SK-N-SH (cell line): ENCODE measurements around the gene CSRP3. TPM values are rescaled to one million over a fixed set of nuclear protein-coding genes. Genes with fewer than 3 reads are reported as not detected.

Experiments used
- CTCF ChIA-PET: fragments of 300-600, 350-600 bp; formaldehyde crosslinking; extraction: SDS; loops from one replicate; lab custom pipeline; 2021; lab: Yijun Ruan, JAX
- POLR2A ChIA-PET: fragments of 350-600 bp; sonication (Branson Sonifier 250); formaldehyde crosslinking; extraction: SDS; loops from one replicate; lab custom pipeline; 2020; ENCODE audit warnings: antibody characterized with exemption, inconsistent platforms; lab: Yijun Ruan, JAX
- DNase-seq: peaks from one replicate; pipeline ENCODE4 v3.0.0; 2012
- H2AFZ ChIP-seq: fragments of 200-600 bp; sonication (generic); 2 replicates; pipeline ENCODE4 v1.8.1; 2016; ENCODE audit warnings: antibody characterized with exemption, mild to moderate bottlenecking, low read depth
- H3F3A ChIP-seq: fragments of 200-600 bp; sonication (generic); replicated peaks from 2 replicates; pipeline ENCODE3; 2016; ENCODE audit warnings: antibody characterized with exemption, mild to moderate bottlenecking; ENCODE audit not compliant: insufficient read depth
- H3K27ac ChIP-seq, 2 experiments: fragments of 200-500 bp in 1 of 2; fragments of 200-600 bp in 1 of 2; sonication (Bioruptor generic) in 1 of 2; sonication (generic), shearing (Covaris generic) in 1 of 2; 2 replicates each; pipeline versions ENCODE4 v1.5.1 to v1.6.1; 2014 to 2016; ENCODE audit warnings: low read depth in 2 of 2, inconsistent platforms in 1 of 2, low read length in 1 of 2, mild to moderate bottlenecking in 1 of 2, mixed read lengths in 1 of 2
- H3K27me3 ChIP-seq: fragments of 200-600 bp; sonication (generic), shearing (Covaris generic); 2 replicates; pipeline ENCODE4 v1.6.1; 2016; ENCODE audit warnings: mixed run types; ENCODE audit not compliant: insufficient read depth
- H3K36me3 ChIP-seq, 2 experiments: fragments of 200-500 bp in 1 of 2; fragments of 200-600 bp in 1 of 2; sonication (Bioruptor generic) in 1 of 2; sonication (generic) in 1 of 2; replicated peaks in 1 of 2; 2 replicates each; pipeline versions ENCODE3 to v1.5.1; 2014 to 2016; ENCODE audit warnings: low read length in 1 of 2, mild to moderate bottlenecking in 1 of 2; ENCODE audit not compliant: insufficient read depth in 2 of 2, control insufficient read depth in 1 of 2
- H3K4me1 ChIP-seq, 2 experiments: fragments of 200-500 bp in 1 of 2; fragments of 200-600 bp in 1 of 2; sonication (Bioruptor generic) in 1 of 2; sonication (generic), shearing (Covaris generic) in 1 of 2; 2 replicates each; pipeline versions ENCODE4 v1.5.1 to v1.6.1; 2014 to 2016; ENCODE audit warnings: low read depth in 1 of 2, low read length in 1 of 2, mixed run types in 1 of 2; ENCODE audit not compliant: insufficient read depth in 2 of 2, control insufficient read depth in 1 of 2
- H3K4me2 ChIP-seq: fragments of 200-600 bp; sonication (generic), shearing (Covaris generic); 2 replicates; pipeline ENCODE4 v1.6.1; 2017; ENCODE audit warnings: mixed run types
- H3K4me3 ChIP-seq, 2 experiments: fragments of 200-500 bp in 1 of 2; fragments of 200-600 bp in 1 of 2; sonication (Bioruptor generic) in 1 of 2; sonication (generic), shearing (Covaris generic) in 1 of 2; 2 replicates each; pipeline versions ENCODE4 v1.5.1 to v1.8.1; 2014 to 2016; ENCODE audit warnings: low read depth in 2 of 2, inconsistent platforms in 1 of 2, low read length in 1 of 2, mild to moderate bottlenecking in 1 of 2, mixed read lengths in 1 of 2, moderate library complexity in 1 of 2
- H3K79me2 ChIP-seq: fragments of 200-600 bp; sonication (generic); 2 replicates; pipeline ENCODE4 v1.8.1; 2017; ENCODE audit warnings: mild to moderate bottlenecking; ENCODE audit not compliant: insufficient read depth
- H3K9ac ChIP-seq: fragments of 200-600 bp; sonication (generic); 2 replicates; pipeline ENCODE4 v1.6.1; 2017; ENCODE audit warnings: mixed run types
- H3K9me2 ChIP-seq: fragments of 200-600 bp; sonication (generic); 2 replicates; pipeline ENCODE4 v1.6.1; 2017; ENCODE audit warnings: mixed run types
- H3K9me3 ChIP-seq: fragments of 200-600 bp; sonication (generic); 2 replicates; pipeline ENCODE4 v1.6.1; 2017; ENCODE audit warnings: mixed run types, mild to moderate bottlenecking, moderate library complexity
- H4K20me1 ChIP-seq: fragments of 200-600 bp; sonication (generic); 2 replicates; pipeline ENCODE4 v1.6.1; 2017; ENCODE audit warnings: mild to moderate bottlenecking, mixed run types; ENCODE audit not compliant: insufficient read depth
- CHD2 ChIP-seq: fragments of 150-350 bp; IDR thresholded peaks from 2 replicates; pipeline ENCODE4 v1.6.1; 2018; ENCODE audit warnings: low read length; ENCODE audit not compliant: partially characterized antibody
- CTCF ChIP-seq: fragments of 200-600 bp; sonication (generic); IDR thresholded peaks from 2 replicates; pipeline ENCODE4 v1.6.1; 2017; ENCODE audit warnings: antibody characterized with exemption, mild to moderate bottlenecking, moderate library complexity
- ELF1 ChIP-seq: IDR thresholded peaks from 2 replicates; pipeline ENCODE4 v1.4.0; 2012
- EZH2phosphoT487 ChIP-seq: fragments of 200-600 bp; sonication (generic); IDR thresholded peaks from 2 replicates; pipeline ENCODE4 v1.6.1; 2017; ENCODE audit warnings: low read depth, mixed run types, mild to moderate bottlenecking, antibody characterized with exemption, moderate library complexity, borderline replicate concordance
- FOXM1 ChIP-seq: IDR thresholded peaks from 2 replicates; pipeline ENCODE4 v1.4.0; 2012; ENCODE audit warnings: low read depth, mild to moderate bottlenecking
- GABPA ChIP-seq: IDR thresholded peaks from 2 replicates; pipeline ENCODE4 v1.4.0; 2012; ENCODE audit warnings: low read depth, mild to moderate bottlenecking
- GATA2 ChIP-seq: sonication (generic); formaldehyde crosslinking; IDR thresholded peaks from 2 replicates; pipeline ENCODE4 v1.5.0; 2020; ENCODE audit warnings: mild to moderate bottlenecking, missing genetic modification reagents
- JUND ChIP-seq: IDR thresholded peaks from 2 replicates; pipeline ENCODE4 v1.4.0; 2012
- MEF2A ChIP-seq: IDR thresholded peaks from 2 replicates; pipeline ENCODE4 v1.4.0; 2012; ENCODE audit warnings: low read depth, borderline replicate concordance
- NRF1 ChIP-seq: IDR thresholded peaks from 2 replicates; pipeline ENCODE4 v1.6.1; 2012; ENCODE audit warnings: low read depth, mild to moderate bottlenecking, low read length
- RAD21 ChIP-seq: IDR thresholded peaks from 2 replicates; pipeline ENCODE4 v1.6.1; 2012; ENCODE audit warnings: mild to moderate bottlenecking, low read length
- RCOR1 ChIP-seq: fragments of 150-350 bp; IDR thresholded peaks from 2 replicates; pipeline ENCODE4 v1.6.1; 2017; ENCODE audit warnings: antibody characterized with exemption, low read length
- RXRA ChIP-seq: IDR thresholded peaks from 2 replicates; pipeline ENCODE4 v1.4.0; 2012; ENCODE audit warnings: low read depth, mild to moderate bottlenecking, borderline replicate concordance
- SIN3A ChIP-seq: IDR thresholded peaks from 2 replicates; pipeline ENCODE4 v1.6.1; 2012; ENCODE audit warnings: low read depth, mild to moderate bottlenecking, low read length, moderate library complexity, borderline replicate concordance
- TAF1 ChIP-seq: IDR thresholded peaks from 2 replicates; pipeline ENCODE4 v1.6.1; 2012; ENCODE audit warnings: low read depth, mild to moderate bottlenecking, low read length, moderate library complexity, borderline replicate concordance
- TCF12 ChIP-seq: IDR thresholded peaks from 2 replicates; pipeline ENCODE4 v1.4.0; 2012
- TEAD4 ChIP-seq: IDR thresholded peaks from 2 replicates; pipeline ENCODE4 v1.4.0; 2012; ENCODE audit warnings: mild to moderate bottlenecking, borderline replicate concordance; ENCODE audit not compliant: insufficient read depth
- WGBS: methylation state at CpG from one replicate; pipeline ENCODE4 v1.1.6; 2017; ENCODE audit warnings: low lambda C conversion rate; 5-methylcytosine and 5-hydroxymethylcytosine counted together
- polyA plus RNA-seq, 3 experiments: library from polyadenylated mRNA; depleted of rRNA; stranded (reverse); fragments of >200 nt; gene quantifications; 2 replicates each; pipeline ENCODE4 v1.2.3, GENCODE V29; 2012
- TF ChIP-seq, protein P1 (sequence below): fragments of 150-350 bp; IDR thresholded peaks from 2 replicates; pipeline ENCODE4 v1.6.1; 2016; ENCODE audit warnings: mild to moderate bottlenecking, low read depth, low read length
- TF ChIP-seq, protein P2 (sequence below): fragments of 150-350 bp; IDR thresholded peaks from 2 replicates; pipeline ENCODE4 v1.6.1; 2017; ENCODE audit warnings: antibody characterized with exemption, low read length, low read depth, borderline replicate concordance

CSRP3 gene
- polyA plus RNA-seq, 1 of the 3 experiments (the other 2 are of a cell fraction): not detected

- POLR2A ChIA-PET: no interaction called here
- no peak for DNase-seq
- CTCF ChIA-PET: interaction anchor here (1.0 to 1.3 kb wide), 3 partner anchors 13 to 354 kb away, joined by 3 to 4 read pairs (median 3); no protein-coding TSS in a partner anchor
- WGBS: 59% methylated on average over 7 of the region's 7 CpGs
- TF ChIP-seq, protein P1, sequence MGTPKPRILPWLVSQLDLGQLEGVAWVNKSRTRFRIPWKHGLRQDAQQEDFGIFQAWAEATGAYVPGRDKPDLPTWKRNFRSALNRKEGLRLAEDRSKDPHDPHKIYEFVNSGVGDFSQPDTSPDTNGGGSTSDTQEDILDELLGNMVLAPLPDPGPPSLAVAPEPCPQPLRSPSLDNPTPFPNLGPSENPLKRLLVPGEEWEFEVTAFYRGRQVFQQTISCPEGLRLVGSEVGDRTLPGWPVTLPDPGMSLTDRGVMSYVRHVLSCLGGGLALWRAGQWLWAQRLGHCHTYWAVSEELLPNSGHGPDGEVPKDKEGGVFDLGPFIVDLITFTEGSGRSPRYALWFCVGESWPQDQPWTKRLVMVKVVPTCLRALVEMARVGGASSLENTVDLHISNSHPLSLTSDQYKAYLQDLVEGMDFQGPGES: no peak
- TF ChIP-seq ELF1 (no peak), NRF1 (no peak), RCOR1 (no peak), TAF1 (no peak), GATA2 (CRISPR knock-in tag) (no peak), RXRA (no peak), SIN3A (no peak), CTCF (no peak), TEAD4 (no peak), GABPA (no peak), EZH2phosphoT487 (no peak), TCF12 (no peak), FOXM1 (no peak), JUND (no peak), RAD21 (no peak), CHD2 (no peak), MEF2A (no peak)
- TF ChIP-seq, protein P2, sequence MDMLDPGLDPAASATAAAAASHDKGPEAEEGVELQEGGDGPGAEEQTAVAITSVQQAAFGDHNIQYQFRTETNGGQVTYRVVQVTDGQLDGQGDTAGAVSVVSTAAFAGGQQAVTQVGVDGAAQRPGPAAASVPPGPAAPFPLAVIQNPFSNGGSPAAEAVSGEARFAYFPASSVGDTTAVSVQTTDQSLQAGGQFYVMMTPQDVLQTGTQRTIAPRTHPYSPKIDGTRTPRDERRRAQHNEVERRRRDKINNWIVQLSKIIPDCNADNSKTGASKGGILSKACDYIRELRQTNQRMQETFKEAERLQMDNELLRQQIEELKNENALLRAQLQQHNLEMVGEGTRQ: no peak
- Histone ChIP-seq H4K20me1 (no peaks in the 10 kb centered on the region), H3K79me2 (no peaks in the 10 kb centered on the region), H3K27ac (no peak overlapping the region; a peak in 1 of 4 replicates), H3K9me2 (no peaks in the 10 kb centered on the region), H3K4me2 (no peak overlapping the region), H3K4me1 (peaks cover 3 to 7% of the 10 kb centered on the region in 2 experiments; a peak in 3 of 4 replicates), H3K9ac (no peak overlapping the region), H3F3A (no peaks in the 10 kb centered on the region), H3K9me3 (no peaks in the 10 kb centered on the region), H2AFZ (no peak overlapping the region), H3K36me3 (no peaks in the 10 kb centered on the region), H3K4me3 (no peak overlapping the region), H3K27me3 (no peaks in the 10 kb centered on the region)
These were observed 2.7 kb downstream of the CSRP3 start for GRCh38 chr11:19199048-19199447.
